22Rv1 (cell line): ENCODE results near the gene EOMES.

Experiments used
- CTCF ChIP-seq: fragments of 450-650 bp; IDR thresholded peaks from 2 replicates; pipeline ENCODE4 v1.5.1; 2017; ENCODE audit warnings: mild to moderate bottlenecking
- ZFX ChIP-seq: fragments of 450-650 bp; IDR thresholded peaks from 2 replicates; pipeline ENCODE4 v1.6.1; 2017; ENCODE audit warnings: antibody characterized with exemption, borderline replicate concordance

GRCh38 chr3:27716309-27716708 lies 5.8 kb downstream of the EOMES start:
- TF ChIP-seq CTCF: no peak
- TF ChIP-seq ZFX: no peak
